DMS 273 (cell line): Measurements from ENCODE around the gene WWP2.
A peak's percentile ranks its signal among the peaks of the same experiment; 100 is the strongest.

Experiments used
- DNase-seq: peaks from one replicate; lab custom pipeline; 2025; ENCODE audit not compliant: unreplicated experiment; lab: John Stamatoyannopoulos, UW

The WWP2 gene

GRCh38 chr16:69886726-69887125, 124.6 kb downstream of the WWP2 start:
- DNase-seq, result no peak

GRCh38 chr16:69888005-69888590, 126.0 kb downstream of the WWP2 start:
- no peak for DNase-seq

- DNase-seq, result no peak
Observed at GRCh38 chr16:69889295-69889964, 127.3 kb downstream of the WWP2 start.

- peak; percentile 46 for DNase-seq
Observed at GRCh38 chr16:69890114-69890891, 128.2 kb downstream of the WWP2 start.

- DNase-seq, result no peak
Observed at GRCh38 chr16:69890892-69891282, 128.8 kb downstream of the WWP2 start.

- no peak for DNase-seq
Observed at GRCh38 chr16:69892378-69892777, 130.2 kb downstream of the WWP2 start.

GRCh38 chr16:69893106-69893505, 131.0 kb downstream of the WWP2 start:
- no peak for DNase-seq

GRCh38 chr16:69894676-69895075, 132.5 kb downstream of the WWP2 start:
- no peak for DNase-seq

GRCh38 chr16:69903865-69904415, 141.8 kb downstream of the WWP2 start:
- no peak for DNase-seq

- no peak for DNase-seq
Observed at GRCh38 chr16:69904495-69905170, 142.5 kb downstream of the WWP2 start.

- DNase-seq, result no peak
Observed at GRCh38 chr16:69905171-69905555, 143.0 kb downstream of the WWP2 start.

GRCh38 chr16:69906838-69907401, 144.8 kb downstream of the WWP2 start:
- DNase-seq, result no peak

- DNase-seq, result no peak
Observed at GRCh38 chr16:69909043-69909442, 146.9 kb downstream of the WWP2 start.

GRCh38 chr16:69909760-69910159, 147.6 kb downstream of the WWP2 start:
- DNase-seq, result no peak

- no peak for DNase-seq
Observed at GRCh38 chr16:69910964-69911363, 148.8 kb downstream of the WWP2 start.

- DNase-seq, result no peak
Observed at GRCh38 chr16:69916462-69916861, 154.3 kb downstream of the WWP2 start.

- DNase-seq, result no peak
Observed at GRCh38 chr16:69917311-69917710, 155.2 kb downstream of the WWP2 start.

- no peak for DNase-seq
Observed at GRCh38 chr16:69917739-69918138, 155.6 kb downstream of the WWP2 start.

- no peak for DNase-seq
Observed at GRCh38 chr16:69918241-69918640, 156.1 kb downstream of the WWP2 start.

GRCh38 chr16:69921127-69921526, 159.0 kb downstream of the WWP2 start:
- no peak for DNase-seq

GRCh38 chr16:69922200-69922599, 160.1 kb downstream of the WWP2 start:
- no peak for DNase-seq
